K562 (cell line): ENCODE data around the gene ALDH5A1. TPM values are rescaled to one million over a fixed set of nuclear protein-coding genes. Genes with fewer than 3 reads are reported as not detected.

Experiments
- ATAC-seq: fragments of 200-7000 bp; cut with Tn5 transposase; 3 replicates; pipeline ENCODE4 v1.9.1; 2020; ENCODE audit warnings: moderate library complexity
- BruUV-seq: library from RNA; stranded (reverse); fragments of 400-500 nt; replicated peaks from 2 replicates; lab custom pipeline; 2021; lab: Mats Ljungman, UMichigan
- CTCF ChIA-PET: fragments of 300-600 bp; formaldehyde crosslinking; extraction: SDS; loops from one replicate; lab custom pipeline; 2021; ENCODE audit warnings: low intra/inter-chr PET ratio; lab: Yijun Ruan, JAX
- POLR2A ChIA-PET: fragments of 300-600, 350-650 bp; sonication (Branson Sonifier 250); formaldehyde crosslinking; extraction: SDS; loops from one replicate; lab custom pipeline; 2021; ENCODE audit warnings: antibody characterized with exemption, inconsistent platforms; lab: Yijun Ruan, JAX
- DNase-seq, 4 experiments: peaks; one replicate each; pipeline versions ENCODE4 v3.0.0 to v3.0.0-alpha.2; 2011 to 2018; ENCODE audit warnings: low spot score in 3 of 4, mixed read lengths in 3 of 4; ENCODE audit errors: extremely low read depth in 1 of 4
- FAIRE-seq: peaks from 2 replicates; lab custom pipeline; 2011; peaks lifted over from hg19 to GRCh38; lab: Jason Lieb, UNC
- H2AFZ ChIP-seq: 2 replicates; pipeline ENCODE4 v1.6.0; 2011; ENCODE audit warnings: low read depth, low read length, control low read depth, inconsistent platforms
- H3K27ac ChIP-seq: fragments of 200-600 bp; 3 replicates; pipeline ENCODE4 v1.8.0; 2011; ENCODE audit warnings: low read depth, mild to moderate bottlenecking, control low read depth, inconsistent platforms, low read length, moderate library complexity, mixed read lengths; ENCODE audit errors: extremely low read depth
- H3K27me3 ChIP-seq, 2 experiments: fragments of 300-600 bp in 1 of 2; 2 replicates in 1 of 2; 3 replicates in 1 of 2; pipeline versions ENCODE4 v1.6.0 to v1.8.0; 2011; ENCODE audit warnings: inconsistent platforms in 2 of 2, low read length in 2 of 2, mild to moderate bottlenecking in 1 of 2, mixed read lengths in 1 of 2, moderate library complexity in 1 of 2; ENCODE audit not compliant: control insufficient read depth in 2 of 2, insufficient read depth in 2 of 2
- H3K36me3 ChIP-seq: fragments of 300-600 bp; 3 replicates; pipeline ENCODE4 v1.8.0; 2011; ENCODE audit warnings: mild to moderate bottlenecking, low read length, inconsistent platforms; ENCODE audit not compliant: control insufficient read depth, insufficient read depth
- H3K4me1 ChIP-seq, 2 experiments: fragments of 200-600 bp in 1 of 2; replicated peaks in 1 of 2; 2 replicates in 1 of 2; 3 replicates in 1 of 2; pipeline versions ENCODE4 v1.5.1 to v1.8.0; 2011; ENCODE audit warnings: inconsistent platforms in 2 of 2, low read length in 2 of 2, mild to moderate bottlenecking in 1 of 2, mixed read lengths in 1 of 2, moderate library complexity in 1 of 2; ENCODE audit not compliant: control insufficient read depth in 2 of 2, insufficient read depth in 2 of 2
- H3K4me2 ChIP-seq: 2 replicates; pipeline ENCODE4 v1.6.1; 2011; ENCODE audit warnings: low read length, control low read depth, inconsistent platforms, mixed read lengths; ENCODE audit not compliant: insufficient read depth
- H3K4me3 ChIP-seq: fragments of 200-600 bp; sonication (generic), shearing (Covaris generic); 2 replicates; pipeline ENCODE4 v1.5.1; 2016; ENCODE audit warnings: control low read depth, inconsistent platforms
- H3K79me2 ChIP-seq: fragments of 200-600 bp; 3 replicates; pipeline ENCODE4 v1.8.0; 2011; ENCODE audit warnings: low read length, inconsistent platforms; ENCODE audit not compliant: control insufficient read depth, insufficient read depth
- H3K9ac ChIP-seq, 2 experiments: 2 replicates each; pipeline versions ENCODE4 v1.6.0 to v1.6.1; 2011; ENCODE audit warnings: low read depth in 2 of 2, low read length in 2 of 2, control low read depth in 1 of 2, inconsistent platforms in 1 of 2, mild to moderate bottlenecking in 1 of 2, mixed read lengths in 1 of 2; ENCODE audit not compliant: insufficient read depth in 1 of 2
- H3K9me1 ChIP-seq: one replicate; pipeline ENCODE4 v1.6.0; 2011; ENCODE audit warnings: inconsistent platforms, mild to moderate bottlenecking, low read length, moderate library complexity; ENCODE audit not compliant: control insufficient read depth, insufficient read depth
- H3K9me3 ChIP-seq: replicated peaks from 2 replicates; pipeline ENCODE4 v1.5.1; 2011; ENCODE audit warnings: low read depth, low read length, inconsistent platforms; ENCODE audit not compliant: control insufficient read depth, insufficient read depth
- H4K20me1 ChIP-seq: replicated peaks from 2 replicates; pipeline ENCODE4 v1.6.1; 2011; ENCODE audit warnings: low read length, inconsistent platforms, mixed read lengths; ENCODE audit not compliant: control insufficient read depth, insufficient read depth
- CHD7 ChIP-seq: fragments of 200-600 bp; sonication (generic); IDR thresholded peaks from one replicate; pipeline ENCODE4 v1.6.1; 2012; ENCODE audit warnings: mild to moderate bottlenecking, low read depth, low read length, inconsistent platforms
- PHF8 ChIP-seq: fragments of 200-600 bp; sonication (generic); IDR thresholded peaks from 2 replicates; pipeline ENCODE4 v1.6.1; 2012; ENCODE audit warnings: mixed run types, mild to moderate bottlenecking, inconsistent platforms, low read length, moderate library complexity, borderline replicate concordance
- POLR3G ChIP-seq: IDR thresholded peaks from 2 replicates; pipeline ENCODE4 v1.6.1; 2011; ENCODE audit not compliant: insufficient read length, insufficient replicate concordance; ENCODE audit errors: extremely low read depth
- SAFB ChIP-seq: fragments of 200-400 bp; formaldehyde crosslinking; IDR thresholded peaks from 2 replicates; pipeline ENCODE4 v1.6.1; 2017; ENCODE audit warnings: low read depth, low read length, borderline replicate concordance
- ZBTB5 ChIP-seq: fragments of 450-650 bp; IDR thresholded peaks from 2 replicates; pipeline ENCODE4 v1.6.1; 2017; ENCODE audit warnings: antibody characterized with exemption
- ZC3H11A ChIP-seq: IDR thresholded peaks from 2 replicates; pipeline ENCODE4 v1.6.1; 2012; ENCODE audit warnings: low read depth, low read length, improper control_type of control experiment
- ZNF124 ChIP-seq: sonication (generic); formaldehyde crosslinking; IDR thresholded peaks from 2 replicates; pipeline ENCODE4 v1.8.1; 2022; ENCODE audit warnings: missing genetic modification reagents
- ZNF436 ChIP-seq: fragments of 250-450, 450-650 bp; sonication (Bioruptor Pico); formaldehyde crosslinking; IDR thresholded peaks from 2 replicates; pipeline ENCODE4 v1.7.0; 2020; ENCODE audit warnings: mild to moderate bottlenecking
- ZNF445 ChIP-seq: fragments of 250-450 bp; sonication (Bioruptor Pico); IDR thresholded peaks from 2 replicates; pipeline ENCODE4 v1.4.0; 2020; ENCODE audit warnings: low read depth, mild to moderate bottlenecking, moderate library complexity
- WGBS: fragments of 100-300 bp; shearing (Covaris generic); methylation state at CpG from one replicate; pipeline ENCODE4 v1.1.6; 2016; ENCODE audit warnings: low coverage, mixed read lengths; ENCODE audit not compliant: insufficient coverage; ENCODE audit errors: missing lambda C conversion rate; 5-methylcytosine and 5-hydroxymethylcytosine counted together
- in situ Hi-C: fragments of 300-500 bp; cut with MboI; formaldehyde crosslinking; loops from 4 replicates; pipeline ENCODE4 v1.15.0; 2018; ENCODE audit warnings: inconsistent platforms, mixed read lengths
- intact Hi-C: fragments of 100-400 bp; cut with micrococcal nuclease; formaldehyde crosslinking; loops from 2 replicates; pipeline ENCODE4 v1.14.2; 2022
- polyA plus RNA-seq, 8 experiments: library from polyadenylated mRNA; depleted of rRNA in 4 of 8; stranded (reverse) in 5 of 8; unstranded in 3 of 8; fragments of >200 nt; fragmentation: Nextera tagmentation in 2 of 8; fragmentation: Illumina TruSeq in 1 of 8; extraction: Ambion mirVana in 2 of 8; extraction: Trizol in 1 of 8; gene quantifications; 2 replicates each; pipeline versions ENCODE4 v1.2.1 to v1.2.3, GENCODE V29; 2011 to 2014; ENCODE audit warnings: inconsistent platforms in 1 of 8, missing spikeins in 1 of 8
- total RNA-seq, 7 experiments: library from RNA; depleted of rRNA in 6 of 7; stranded (reverse); fragments of >200 nt in 6 of 7; fragmentation: Illumina TruSeq in 2 of 7; extraction: Trizol in 2 of 7; gene quantifications; 2 replicates each; pipeline versions ENCODE4 v1.2.1 to v1.2.3, GENCODE V29; 2011 to 2021; ENCODE audit warnings: low replicate concordance in 1 of 7

ALDH5A1 gene
- total and polyA plus RNA-seq, 9 of the 15 experiments (the other 6 are each of a cell fraction or from before 2014, with no cell fraction given), result 2.2 to 19.7 (median 9.5) TPM

GRCh38 chr6:24539416-24539815 lies 44.6 kb downstream of the ALDH5A1 start:
- Histone ChIP-seq H3K4me3 (no peak overlapping the region), H3K79me2 (no peaks in the 10 kb centered on the region), H3K9ac (no peak overlapping the region), H4K20me1 (no peaks in the 10 kb centered on the region), H3K36me3 (no peaks in the 10 kb centered on the region), H3K9me1 (no peaks in the 10 kb centered on the region), H2AFZ (no peak overlapping the region), H3K27me3 (no peaks in the 10 kb centered on the region), H3K27ac (no peak overlapping the region), H3K9me3 (no peaks in the 10 kb centered on the region), H3K4me1 (no peaks in the 10 kb centered on the region), H3K4me2 (no peak overlapping the region)
- CTCF ChIA-PET, result no interaction called here
- no peak for FAIRE-seq
- BruUV-seq, result no TSS peak
- WGBS, result 23% methylated on average over 8 of the region's 8 CpGs
- in situ Hi-C loops, result no loop called here
- ATAC-seq, result no peak
- DNase-seq, result no peak
- intact Hi-C loops, result no loop called here
- POLR2A ChIA-PET, result interaction anchor here (1.2 kb wide), 1 partner anchor 8 kb away, joined by 4 read pairs; no protein-coding TSS in a partner anchor
- no peak for TF ChIP-seq CHD7
- TF ChIP-seq SAFB, result no peak
- no peak for TF ChIP-seq PHF8
- TF ChIP-seq ZC3H11A, result no peak
- no peak for TF ChIP-seq ZNF445
- no peak for TF ChIP-seq POLR3G
- TF ChIP-seq ZBTB5, result no peak
- no peak for TF ChIP-seq ZNF436 (CRISPR knock-in tag)
- TF ChIP-seq ZNF124 (CRISPR knock-in tag), result no peak
